PFSK-1 (cell line): ENCODE data around the gene GYG2.

Experiments used
- POLR2AphosphoS5 ChIP-seq: IDR thresholded peaks from 2 replicates; pipeline ENCODE4 v1.6.1; 2012; ENCODE audit warnings: low read depth, mild to moderate bottlenecking, control low read depth, low read length, moderate library complexity
- SIN3A ChIP-seq: IDR thresholded peaks from 2 replicates; pipeline ENCODE4 v1.6.1; 2012; ENCODE audit warnings: mild to moderate bottlenecking, low read length, moderate library complexity, borderline replicate concordance; ENCODE audit not compliant: insufficient read depth
- TAF1 ChIP-seq: IDR thresholded peaks from 2 replicates; pipeline ENCODE4 v1.6.1; 2012; ENCODE audit warnings: low read length, control low read depth, borderline replicate concordance; ENCODE audit not compliant: insufficient read depth
- TF ChIP-seq, protein P1 (sequence below), 2 experiments: IDR thresholded peaks; 2 replicates each; pipeline versions ENCODE4 v1.6.1 to v1.8.0; 2011 to 2012; ENCODE audit warnings: low read depth in 2 of 2, low read length in 2 of 2, control low read depth in 1 of 2, inconsistent platforms in 1 of 2, mild to moderate bottlenecking in 1 of 2, moderate library complexity in 1 of 2; ENCODE audit not compliant: insufficient read depth in 1 of 2

DNA sequence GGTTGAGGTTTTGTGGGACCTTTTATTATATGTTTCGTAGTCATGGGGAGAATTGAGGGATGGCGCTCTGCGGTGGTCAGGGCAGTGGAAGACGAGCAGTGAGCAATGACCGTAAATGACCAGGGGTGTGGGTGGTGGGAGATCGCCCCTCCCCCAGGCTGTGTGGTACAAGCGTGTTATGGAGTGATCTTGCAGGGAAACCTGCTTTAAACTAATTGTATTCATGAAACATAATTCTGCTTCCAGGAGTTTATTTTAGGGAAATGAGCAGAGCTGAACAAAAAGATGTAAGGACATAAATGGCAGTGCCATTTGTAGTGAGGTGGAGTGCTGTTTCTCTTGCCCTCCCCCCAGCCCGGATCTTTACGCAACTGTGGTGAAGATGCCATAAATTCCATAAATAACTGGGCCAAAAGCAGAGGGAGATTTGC, 20.2 kb downstream of the GYG2 start:
- TF ChIP-seq TAF1: no peak
- TF ChIP-seq POLR2AphosphoS5: no peak
- no peak for TF ChIP-seq SIN3A
- TF ChIP-seq, protein P1, sequence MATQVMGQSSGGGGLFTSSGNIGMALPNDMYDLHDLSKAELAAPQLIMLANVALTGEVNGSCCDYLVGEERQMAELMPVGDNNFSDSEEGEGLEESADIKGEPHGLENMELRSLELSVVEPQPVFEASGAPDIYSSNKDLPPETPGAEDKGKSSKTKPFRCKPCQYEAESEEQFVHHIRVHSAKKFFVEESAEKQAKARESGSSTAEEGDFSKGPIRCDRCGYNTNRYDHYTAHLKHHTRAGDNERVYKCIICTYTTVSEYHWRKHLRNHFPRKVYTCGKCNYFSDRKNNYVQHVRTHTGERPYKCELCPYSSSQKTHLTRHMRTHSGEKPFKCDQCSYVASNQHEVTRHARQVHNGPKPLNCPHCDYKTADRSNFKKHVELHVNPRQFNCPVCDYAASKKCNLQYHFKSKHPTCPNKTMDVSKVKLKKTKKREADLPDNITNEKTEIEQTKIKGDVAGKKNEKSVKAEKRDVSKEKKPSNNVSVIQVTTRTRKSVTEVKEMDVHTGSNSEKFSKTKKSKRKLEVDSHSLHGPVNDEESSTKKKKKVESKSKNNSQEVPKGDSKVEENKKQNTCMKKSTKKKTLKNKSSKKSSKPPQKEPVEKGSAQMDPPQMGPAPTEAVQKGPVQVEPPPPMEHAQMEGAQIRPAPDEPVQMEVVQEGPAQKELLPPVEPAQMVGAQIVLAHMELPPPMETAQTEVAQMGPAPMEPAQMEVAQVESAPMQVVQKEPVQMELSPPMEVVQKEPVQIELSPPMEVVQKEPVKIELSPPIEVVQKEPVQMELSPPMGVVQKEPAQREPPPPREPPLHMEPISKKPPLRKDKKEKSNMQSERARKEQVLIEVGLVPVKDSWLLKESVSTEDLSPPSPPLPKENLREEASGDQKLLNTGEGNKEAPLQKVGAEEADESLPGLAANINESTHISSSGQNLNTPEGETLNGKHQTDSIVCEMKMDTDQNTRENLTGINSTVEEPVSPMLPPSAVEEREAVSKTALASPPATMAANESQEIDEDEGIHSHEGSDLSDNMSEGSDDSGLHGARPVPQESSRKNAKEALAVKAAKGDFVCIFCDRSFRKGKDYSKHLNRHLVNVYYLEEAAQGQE (IDR thresholded peaks at IDR 0.05; ENCODE audit: insufficient read depth in 1 of 2, low read depth in 2 of 2, low read length in 2 of 2): no peak
